ENCODE results near the gene GGT5. TPM values are rescaled to one million over a fixed set of nuclear protein-coding genes. Genes with fewer than 3 reads are reported as not detected.
"Not testable (repeated sequence)": the region's sequence is repeated elsewhere in the genome, so short reads cannot be mapped to it uniquely, and the experiment has no call there.

GGT5 gene
- total RNA-seq, 1 experiment from 2014 or later, result under 0.01 TPM

DNA sequence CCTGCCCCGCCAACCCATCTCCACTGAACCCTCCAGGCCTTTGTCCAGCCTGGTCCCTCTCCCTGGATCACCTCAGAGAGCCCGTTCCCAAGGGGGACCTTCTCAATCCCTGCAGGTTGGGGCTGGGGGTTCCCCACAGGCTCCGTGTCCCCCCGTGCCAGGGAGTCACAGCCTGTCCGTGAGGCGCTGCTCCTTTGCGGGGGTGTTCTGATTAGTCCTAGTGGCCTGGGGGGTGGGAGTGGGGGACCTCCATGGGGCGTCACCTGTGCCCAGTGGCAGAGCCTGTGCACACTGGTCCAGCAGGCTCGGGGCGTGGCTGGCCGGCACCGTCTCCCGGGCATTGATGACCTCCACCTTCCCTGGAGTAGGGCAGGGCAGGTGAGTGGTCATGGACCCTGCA is 11.6 kb downstream of the GGT5 start:
- no peak for DNase-seq (ENCODE audit: low read depth)

DNA sequence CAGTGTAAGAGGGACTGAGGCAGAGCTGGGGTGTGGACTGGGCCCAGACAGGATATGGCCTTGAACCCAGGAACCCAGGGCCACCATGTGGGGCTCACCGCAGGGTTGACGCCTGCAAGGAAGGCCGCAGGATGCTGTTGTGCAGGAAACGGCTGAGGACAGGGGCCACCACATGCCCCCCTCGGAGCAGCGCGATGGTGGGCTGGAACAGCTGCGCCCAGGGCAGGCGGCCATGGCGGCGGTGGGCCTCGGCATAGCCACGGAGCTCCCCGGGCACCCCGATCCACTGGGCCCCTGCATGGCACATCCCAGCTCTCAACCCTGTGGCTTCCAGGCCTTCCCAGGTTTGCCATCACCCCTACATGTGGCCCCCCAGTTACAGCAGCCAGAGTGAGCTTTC is 12.2 kb downstream of the GGT5 start:
- DNase-seq (ENCODE audit: low read depth), result no peak

DNA sequence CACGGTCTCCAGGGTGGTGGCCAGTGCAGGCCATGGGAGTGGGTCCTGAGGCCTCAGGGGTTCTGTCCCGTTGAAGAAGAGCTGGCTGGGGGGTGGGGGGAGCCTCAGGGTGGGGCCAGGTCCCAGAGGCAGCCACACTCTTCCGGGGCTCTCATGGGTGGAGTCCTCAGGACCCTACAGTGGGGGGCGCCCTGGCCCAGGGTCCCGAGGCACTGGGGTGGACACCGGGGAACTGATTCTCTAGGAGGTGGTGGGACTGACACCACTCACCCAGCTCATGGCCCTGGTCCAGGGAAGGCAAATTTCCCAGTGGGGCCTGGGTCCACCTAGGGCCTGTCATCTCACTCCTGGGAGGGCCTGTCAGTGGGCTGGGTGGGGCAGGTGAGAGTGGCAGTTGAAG is 12.8 kb downstream of the GGT5 start:
- no peak for DNase-seq (ENCODE audit: low read depth)

DNA sequence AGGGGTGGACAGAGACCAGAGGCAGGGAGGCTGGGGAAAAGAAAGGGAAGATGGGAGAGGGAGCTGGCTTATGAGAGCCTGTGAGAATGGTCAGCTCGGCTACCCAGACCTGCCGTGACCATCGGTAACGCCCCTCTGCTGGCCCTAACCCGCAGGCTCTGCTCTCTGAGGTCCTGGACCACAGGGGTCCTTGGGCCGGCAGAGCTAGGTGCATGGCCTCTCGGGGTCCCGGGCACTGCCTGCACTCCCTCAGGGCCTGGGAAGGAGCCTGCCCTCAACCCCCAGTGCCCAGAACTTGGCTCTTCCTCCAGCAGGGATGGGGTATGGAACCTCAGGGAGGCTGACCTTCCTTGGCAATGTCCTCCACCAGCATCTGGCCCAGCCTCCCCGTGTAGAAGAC is 13.2 kb downstream of the GGT5 start:
- DNase-seq (ENCODE audit: low read depth), result no peak

DNA sequence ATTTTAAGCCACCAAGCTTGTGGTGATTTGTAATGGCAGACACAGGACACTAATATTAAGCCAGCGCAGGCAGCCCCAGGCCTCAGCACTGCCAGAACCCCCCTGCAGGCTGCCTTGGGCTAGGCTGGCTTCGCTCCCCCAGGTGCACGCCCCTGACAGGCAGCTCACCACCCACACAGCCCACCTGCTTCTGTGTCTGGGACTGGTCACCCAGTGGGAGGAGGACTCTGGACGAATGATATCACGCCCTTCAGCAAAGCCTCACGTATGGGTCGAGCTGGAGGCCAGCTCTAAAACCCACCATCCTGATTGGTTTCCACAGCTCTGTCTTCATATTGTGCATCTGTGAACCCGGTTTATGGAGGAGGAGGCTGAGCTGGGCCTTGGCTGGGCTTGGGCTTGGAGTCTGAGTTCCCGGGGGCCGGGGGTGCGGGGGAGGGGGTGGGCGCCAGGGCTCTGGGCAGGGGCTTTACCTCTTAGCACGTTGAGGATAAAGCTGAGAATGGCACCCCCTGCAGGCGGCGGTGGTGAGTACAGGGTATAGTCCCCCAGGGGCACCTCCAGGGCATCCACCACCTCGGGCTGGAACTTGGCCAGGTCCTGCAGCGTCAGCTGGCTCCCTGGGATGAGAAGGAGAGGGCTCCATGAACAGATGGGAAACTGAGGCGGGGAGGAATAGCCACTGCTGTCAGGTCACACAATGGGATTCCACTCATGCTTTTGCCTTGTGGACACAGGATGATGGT is 13.8 kb downstream of the GGT5 start:
- no peak for DNase-seq (ENCODE audit: low read depth)

DNA sequence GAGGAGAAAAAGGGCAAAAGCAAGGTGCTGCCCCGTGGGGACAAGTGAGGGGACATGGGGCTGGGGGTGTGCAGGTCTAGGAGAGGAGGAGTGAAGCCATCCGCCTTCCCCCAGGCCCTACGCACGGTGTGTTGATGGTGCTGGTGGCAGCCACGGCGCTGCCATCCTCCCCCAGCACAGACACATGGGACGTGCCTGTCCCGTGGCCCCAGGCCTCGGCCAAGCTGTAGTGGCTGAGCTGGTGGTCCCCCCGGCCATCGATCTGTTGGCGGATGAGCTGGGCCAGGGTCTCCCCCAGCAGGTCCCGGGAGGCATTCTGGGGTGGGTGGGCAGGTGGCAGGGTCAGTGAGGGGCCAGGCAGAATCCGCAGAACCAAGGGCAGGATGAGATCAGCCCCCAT is 18.9 kb downstream of the GGT5 start:
- no peak for DNase-seq (ENCODE audit: low read depth)

DNA sequence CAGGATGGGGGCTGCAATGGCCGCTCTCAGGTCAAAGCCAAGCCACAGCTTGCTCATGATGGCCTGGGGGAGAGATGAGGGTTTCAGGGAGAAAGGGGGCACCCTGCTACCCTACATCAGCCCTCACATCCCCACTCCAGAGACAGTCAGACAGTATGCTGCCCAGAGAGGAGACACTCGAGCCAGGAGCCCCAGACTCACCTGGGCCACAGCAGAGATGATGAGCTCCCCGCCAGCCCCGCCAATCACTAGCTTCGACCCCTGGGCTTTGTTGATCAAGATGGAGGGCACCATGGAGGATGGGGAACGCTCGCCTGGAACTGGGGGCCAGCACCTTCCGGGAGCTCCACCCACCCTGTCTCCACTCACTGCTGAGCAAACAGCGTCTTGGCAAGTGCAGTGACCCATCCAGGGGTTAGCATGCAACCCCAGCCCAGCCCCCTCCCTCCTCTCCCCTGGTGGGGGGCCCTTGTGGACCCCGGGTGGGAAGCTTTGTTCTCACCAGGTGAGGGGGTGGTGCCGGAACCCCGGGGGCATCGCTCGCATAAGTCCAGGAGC is 19.8 kb downstream of the GGT5 start:
- DNase-seq (ENCODE audit: low read depth), result no peak

DNA sequence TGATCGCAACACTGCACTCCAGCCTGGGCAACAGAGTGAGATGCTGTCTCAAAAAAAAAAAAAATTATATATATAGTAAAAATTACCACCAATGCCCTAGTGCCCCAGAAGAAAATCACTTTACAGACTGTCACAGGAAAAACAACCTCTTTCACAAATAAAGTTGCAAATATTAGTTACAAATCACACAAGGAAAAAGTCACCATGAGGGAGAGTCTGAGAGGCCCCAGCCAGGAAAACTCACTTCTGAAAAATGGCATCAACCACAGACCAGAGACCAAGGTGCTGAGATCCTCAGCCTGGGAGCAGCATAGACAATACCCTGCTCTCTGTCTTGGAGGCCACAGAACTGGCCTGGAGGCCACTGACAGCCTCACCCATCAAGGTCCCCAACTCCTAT is 20.4 kb downstream of the GGT5 start:
- no peak for DNase-seq (ENCODE audit: low read depth)

DNA sequence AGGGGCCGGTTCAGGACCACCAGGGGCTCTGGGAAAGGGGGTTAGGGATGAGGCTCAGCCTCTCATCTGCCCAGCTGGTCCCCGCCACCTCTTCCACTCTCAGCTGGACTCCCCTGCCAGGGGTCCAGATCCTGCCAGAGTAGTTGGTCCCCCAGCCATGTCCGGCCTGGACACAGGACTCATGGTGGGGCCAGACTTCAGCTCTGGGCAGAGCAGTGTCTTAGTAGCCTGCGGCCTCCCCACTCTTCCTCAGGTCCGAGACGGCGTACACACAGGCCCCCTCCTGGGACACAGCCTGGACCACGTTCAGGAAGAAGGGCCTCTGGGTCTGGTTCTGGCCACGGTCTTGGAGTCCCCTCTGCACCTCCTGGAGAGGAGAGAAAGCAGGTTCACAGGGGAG is 25.1 kb downstream of the GGT5 start:
- DNase-seq (ENCODE audit: low read depth), result no peak

DNA sequence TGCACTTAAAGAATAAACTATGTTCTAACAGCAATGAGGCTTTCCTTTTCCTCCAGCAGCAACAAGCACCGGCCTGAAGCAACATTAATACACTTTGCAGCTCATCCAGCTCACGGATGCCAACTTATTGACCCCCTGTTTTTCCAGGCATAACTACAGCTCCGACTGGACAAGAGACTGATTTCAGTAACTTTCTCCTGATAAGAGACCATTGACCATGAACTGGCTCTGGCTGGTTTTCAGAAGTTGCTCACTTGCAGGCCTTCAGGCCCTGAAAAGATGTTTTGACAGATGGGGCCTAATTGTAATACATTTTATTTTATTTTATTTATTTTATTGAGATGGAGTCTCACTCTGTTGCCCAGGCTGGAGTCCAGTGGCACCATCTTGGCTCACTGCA is 27.5 kb downstream of the GGT5 start:
- no peak for DNase-seq (ENCODE audit: low read depth)

DNA sequence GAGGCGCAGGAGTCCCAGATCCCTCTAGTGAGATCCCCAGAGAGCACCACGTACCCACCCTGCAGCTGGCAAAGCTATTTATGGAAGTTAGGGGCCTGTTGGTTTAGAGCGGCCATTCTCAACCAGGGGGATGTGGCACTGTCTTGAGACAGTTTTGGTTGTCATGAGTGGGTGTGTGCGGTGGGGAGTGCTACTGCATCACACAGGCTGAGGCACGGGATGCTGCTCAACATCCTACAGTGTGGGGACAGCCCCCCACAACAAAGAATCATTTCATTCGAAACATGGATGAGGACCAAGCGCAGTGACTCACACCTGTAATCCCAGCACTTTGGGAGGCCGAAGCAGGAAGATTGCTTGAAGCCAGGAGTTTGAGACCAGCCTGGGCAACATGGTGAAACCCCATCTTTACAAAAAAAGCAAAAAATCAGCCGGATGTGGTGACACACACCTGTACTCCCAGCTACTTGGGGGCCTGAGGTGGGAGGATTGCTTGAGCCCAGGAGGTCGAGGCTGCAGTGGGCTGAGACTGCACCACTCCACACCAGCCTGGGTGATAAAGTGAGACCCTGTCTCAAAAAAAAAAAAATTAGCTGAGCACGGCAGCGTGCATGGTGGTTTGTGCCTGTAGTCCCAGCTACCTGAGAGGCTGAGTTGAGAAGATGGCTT is 28.2 kb downstream of the GGT5 start:
- no peak for DNase-seq (ENCODE audit: low read depth)

DNA sequence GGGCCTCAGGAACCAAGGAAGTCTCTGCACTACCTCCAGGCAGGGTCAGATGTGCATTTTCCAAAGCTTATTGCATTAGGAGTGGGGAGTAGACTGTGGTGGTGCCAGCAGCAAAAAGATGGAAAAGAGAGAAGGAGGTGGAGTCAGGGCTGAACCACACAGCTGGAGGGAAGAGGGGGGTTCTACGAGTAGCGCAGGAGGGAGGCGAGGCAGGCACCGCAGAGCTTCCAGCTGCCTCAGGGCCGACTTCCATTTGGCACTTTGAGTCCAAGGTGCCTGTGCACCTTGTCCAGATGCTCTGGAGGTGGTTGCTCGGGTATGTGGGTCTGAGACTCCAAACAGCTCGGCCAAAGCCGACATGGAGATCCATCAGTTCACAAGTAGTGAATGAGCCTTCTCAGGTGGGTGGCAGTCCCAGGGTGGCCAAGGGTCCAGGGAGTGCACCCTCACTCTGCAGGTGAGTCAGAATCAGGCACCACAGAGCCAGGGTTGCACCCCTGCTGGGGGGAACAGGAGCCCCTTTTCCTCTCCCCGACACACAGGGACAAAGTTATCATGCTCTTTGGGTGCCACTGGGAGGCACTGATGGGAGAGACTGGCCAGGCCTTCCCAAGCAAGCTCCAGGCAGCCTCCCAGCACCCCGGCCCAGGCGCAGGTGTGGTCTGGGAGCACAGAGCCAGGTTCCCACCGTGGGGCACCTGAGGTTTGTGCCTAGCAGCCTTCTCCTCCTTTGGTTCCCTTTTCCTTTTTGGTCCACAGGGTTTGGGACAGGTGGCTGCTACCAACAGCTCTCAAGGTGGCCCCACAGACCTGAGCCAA is 30.2 kb downstream of the GGT5 start:
- no peak for DNase-seq (ENCODE audit: low read depth)

DNA sequence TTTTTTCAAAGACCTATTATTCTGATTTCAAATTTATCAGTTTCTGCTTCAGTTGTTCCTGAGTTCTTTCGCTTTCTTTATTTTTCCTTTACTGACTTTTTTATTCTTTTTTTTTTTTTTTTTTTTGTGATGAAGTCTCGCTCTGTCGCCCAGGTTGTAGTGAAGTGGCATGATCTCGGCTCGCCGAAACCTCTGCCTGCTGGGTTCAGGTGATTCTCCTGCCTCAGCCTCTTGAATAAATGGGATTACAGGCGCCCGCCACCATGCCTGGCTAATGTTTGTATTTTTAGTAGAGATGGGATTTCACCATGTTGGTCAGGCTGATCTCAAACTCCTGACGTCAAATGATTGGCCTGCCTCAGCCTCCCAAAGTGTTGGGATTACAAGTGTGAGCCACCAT is 31.8 kb downstream of the GGT5 start:
- DNase-seq (ENCODE audit: low read depth), result not testable (repeated sequence)

DNA sequence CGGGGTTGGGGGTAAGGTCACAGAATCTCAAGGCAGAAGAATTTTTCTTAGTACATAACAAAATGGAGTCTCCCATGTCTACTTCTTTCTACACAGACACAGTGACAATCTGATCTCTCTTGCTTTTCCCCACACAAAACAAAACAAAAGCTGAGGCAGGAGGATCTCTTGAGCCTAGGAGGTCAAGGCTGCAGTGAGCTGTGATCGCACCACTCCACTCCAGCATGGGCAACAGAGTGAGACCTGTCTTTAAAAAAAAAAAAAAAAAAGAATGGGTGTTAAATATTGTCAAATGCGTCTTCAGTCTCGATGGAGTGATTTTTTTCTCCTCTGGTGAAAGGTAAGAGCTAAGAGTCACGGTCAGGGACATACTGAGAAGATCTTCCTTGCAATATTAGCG is 33.2 kb downstream of the GGT5 start:
- not testable (repeated sequence) for DNase-seq (ENCODE audit: low read depth)

DNA sequence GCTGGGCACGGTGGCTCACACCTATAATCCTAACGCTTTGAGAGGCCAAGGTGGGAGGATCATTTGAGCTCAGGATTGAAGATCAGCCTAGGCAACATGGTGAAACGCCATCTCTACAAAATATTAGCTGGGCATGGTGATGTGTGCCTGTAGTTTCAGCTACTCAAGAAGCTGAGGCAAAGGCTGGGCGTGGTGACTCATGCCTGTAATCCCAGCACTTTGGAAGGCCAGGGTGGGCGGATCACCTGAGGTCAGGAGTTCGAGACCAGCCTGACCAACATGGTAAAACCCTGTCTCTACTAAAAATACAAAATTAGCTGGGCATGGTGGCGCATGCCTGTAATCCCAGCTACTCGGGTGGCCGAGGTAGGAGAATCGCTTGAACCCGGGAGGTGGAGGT is 34.5 kb downstream of the GGT5 start:
- not testable (repeated sequence) for DNase-seq (ENCODE audit: low read depth)

DNA sequence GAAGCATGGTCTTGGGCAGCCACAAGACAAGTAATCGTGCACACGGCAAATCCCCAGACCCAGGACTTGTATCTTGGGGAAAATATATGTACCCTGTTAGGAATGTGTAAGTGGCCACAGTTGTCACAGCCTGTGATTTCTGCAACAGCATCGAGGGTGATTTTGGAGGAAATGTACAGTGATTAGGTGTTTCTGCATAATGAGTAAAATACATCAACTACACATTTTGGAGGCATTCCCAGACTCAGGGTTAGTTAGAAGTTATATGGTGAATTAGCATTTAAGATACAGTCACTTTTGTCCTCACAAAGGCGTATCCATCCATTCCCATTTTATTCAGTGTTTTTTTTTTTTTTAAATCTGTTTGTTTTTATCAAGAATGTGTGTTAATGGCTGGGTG is 35.2 kb downstream of the GGT5 start:
- no peak for DNase-seq (ENCODE audit: low read depth)

DNA sequence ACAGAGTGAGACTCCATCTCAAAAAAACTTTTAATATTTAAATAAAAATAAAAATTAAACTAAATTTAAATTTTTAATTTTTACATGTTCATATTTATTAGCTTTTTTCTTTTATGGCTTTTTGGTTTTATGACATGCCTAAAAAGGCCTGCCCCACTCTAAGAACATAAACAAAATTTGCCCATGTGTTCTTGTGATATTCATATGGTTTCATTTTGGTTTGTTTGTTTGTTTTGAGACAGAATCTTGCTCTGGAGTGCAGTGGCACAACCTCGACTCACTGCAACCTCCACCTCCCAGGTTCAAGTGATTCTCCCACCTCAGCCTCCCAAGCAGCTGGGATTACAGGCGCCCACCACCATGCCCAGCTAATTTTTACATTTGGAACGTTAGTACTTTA is 35.9 kb downstream of the GGT5 start:
- DNase-seq (ENCODE audit: low read depth), result no peak

DNA sequence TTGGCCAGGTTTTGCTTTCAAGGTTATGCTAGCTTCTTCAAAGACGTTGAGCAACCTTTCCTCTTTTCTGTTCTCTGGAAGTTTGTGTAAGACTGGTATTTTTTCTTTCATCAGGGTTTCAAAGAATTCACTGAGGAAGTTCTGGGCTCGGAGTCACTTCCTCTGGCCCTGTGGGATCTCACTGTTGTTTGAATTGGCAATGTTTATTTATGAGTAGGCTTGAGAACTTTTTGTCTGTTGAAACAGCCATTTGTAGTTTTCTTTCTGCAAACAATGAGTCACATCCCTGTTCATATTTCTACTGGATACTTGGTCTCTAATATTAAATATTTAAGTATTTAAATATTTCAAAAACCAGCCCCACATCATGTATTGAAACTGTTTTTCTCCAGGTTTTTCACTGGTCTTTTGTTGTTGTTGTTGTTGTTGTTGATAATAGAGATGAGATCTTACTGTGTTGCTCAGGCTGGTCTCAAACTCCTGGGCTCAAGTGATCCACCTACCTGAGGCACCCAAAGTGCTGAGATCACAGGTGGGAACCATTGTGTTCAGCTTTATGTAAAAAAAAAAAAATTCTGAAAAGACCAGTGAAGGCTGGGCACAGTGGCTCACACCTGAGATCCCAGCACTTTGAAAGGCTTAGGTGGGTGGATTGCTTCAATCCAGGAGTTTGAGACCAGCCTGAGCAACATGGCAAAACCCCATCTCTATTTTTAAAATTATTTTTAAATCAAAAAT is 36.7 kb downstream of the GGT5 start:
- peak; percentile 81 for DNase-seq (ENCODE audit: low read depth)

DNA sequence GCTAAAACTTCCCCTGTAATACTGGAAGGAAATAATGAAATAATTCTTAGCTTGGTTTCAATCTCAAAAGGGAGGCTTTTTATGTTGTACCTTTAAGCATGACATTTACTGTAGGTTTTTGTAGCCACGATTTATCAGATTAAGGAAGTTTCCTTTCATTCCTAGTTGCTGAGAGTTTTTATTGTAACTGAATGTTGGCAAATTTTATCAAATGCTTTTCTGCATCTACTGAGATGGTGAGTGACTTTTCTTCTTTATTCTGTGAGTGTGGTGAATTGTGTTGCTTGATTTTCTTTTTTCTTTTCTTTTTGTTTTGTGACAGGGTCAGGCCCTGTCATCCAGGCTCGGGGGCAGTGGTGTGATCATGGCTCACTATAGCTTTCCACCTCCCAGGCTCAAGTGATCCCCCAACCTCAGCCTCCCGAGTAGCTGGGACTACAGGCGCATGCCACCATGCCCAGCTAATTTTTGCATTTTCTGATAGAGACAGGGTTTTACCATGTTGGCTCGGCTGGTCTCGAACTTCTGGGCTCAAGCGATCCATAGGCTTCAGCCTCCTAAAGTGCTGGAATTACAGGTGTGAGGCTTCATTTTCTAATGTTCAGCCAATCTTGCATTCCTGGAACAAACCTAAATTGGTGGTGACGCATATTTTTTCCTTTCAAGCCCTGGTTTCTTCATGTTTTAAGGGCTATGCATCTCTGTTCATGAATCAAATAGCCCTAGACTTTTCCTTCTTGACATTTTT is 37.4 kb downstream of the GGT5 start:
- no peak for DNase-seq (ENCODE audit: low read depth)

DNA sequence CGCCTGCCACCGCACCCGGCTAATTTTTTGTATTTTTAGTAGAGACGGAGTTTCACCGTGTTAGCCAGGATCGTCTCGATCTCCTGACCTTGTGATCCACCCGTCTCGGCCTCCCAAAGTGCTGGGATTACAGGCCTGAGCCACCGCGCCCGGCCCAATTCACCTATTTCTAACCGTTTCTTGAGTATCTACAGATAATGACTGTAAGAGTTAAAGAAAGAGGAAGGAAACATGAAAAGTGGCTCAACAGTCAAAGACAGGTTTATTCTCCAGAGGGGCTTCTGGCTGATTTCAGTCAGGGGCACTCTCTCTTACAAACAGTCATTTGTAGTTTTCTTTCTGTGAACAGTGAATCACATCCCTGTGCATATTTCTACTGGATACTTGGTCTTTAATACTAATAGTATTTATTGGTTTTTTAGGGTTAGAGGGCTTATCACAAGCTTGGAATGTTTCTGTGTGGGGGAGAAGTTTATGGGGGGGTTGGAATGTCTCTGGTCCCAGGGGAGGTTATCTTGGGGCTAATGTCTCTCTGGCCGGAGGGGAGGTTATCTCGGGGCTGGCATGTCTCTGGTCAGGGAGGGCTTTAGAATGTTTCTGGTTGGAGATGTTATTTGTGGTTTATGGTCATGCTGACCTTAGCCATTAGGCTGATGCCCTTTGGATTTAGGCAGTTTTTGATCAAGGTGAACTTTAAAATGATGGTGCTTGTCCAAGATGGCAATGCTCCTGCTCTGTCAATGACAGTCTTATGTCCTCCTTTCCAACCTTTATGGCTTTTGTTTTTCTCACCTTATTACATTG is 38.2 kb downstream of the GGT5 start:
- DNase-seq (ENCODE audit: low read depth), result peak; percentile 30
